ENCODE data around the gene SYNJ2. TPM values are rescaled to one million over a fixed set of nuclear protein-coding genes. Genes with fewer than 3 reads are reported as not detected.

SYNJ2 gene
- total and polyA plus RNA-seq, 5 experiments from 2014 or later, result 5.2 to 16.3 (median 8.5) TPM

- DNase-seq (peak in 1 of 10 donors; percentile 46), ATAC-seq (no peak)
- POLR2A ChIA-PET, result interaction anchor here (1.5 kb wide), 1 partner anchor 12 kb away, joined by 7 read pairs; no protein-coding TSS in a partner anchor
- Mint-ChIP-seq H3K4me3 (no peak overlapping the region), H3K4me1 (peaks cover 10 to 22% (median 17%) of the 10 kb centered on the region in 4 donors), H3K36me3 (peaks cover 3 to 33% (median 27%) of the 10 kb centered on the region in 3 donors), H3K27me3 (no peaks in the 10 kb centered on the region), H3K27ac (peak overlapping the region in 2 of 10 donors; percentile 31 to 43), H3K9me3 (peaks cover 0 to 5% (median 0%) of the 10 kb centered on the region in 9 donors)
Measured at GRCh38 chr6:158038291-158039177, 56.9 kb downstream of the SYNJ2 start.

- Mint-ChIP-seq H3K9me3 (peaks cover 0 to 5% (median 0%) of the 10 kb centered on the region in 9 donors), H3K27me3 (no peaks in the 10 kb centered on the region), H3K36me3 (peaks cover 3 to 31% (median 26%) of the 10 kb centered on the region in 3 donors), H3K27ac (peak overlapping the region in 3 of 10 donors; percentile 17 to 74 (median 43)), H3K4me1 (peaks cover 13 to 21% (median 18%) of the 10 kb centered on the region in 4 donors), H3K4me3 (peak overlapping the region in 1 of 10 donors; percentile 41)
- peak in 1 of 10 donors; percentile 53 for DNase-seq
- POLR2A ChIA-PET, result interaction anchor here (1.5 kb wide), 1 partner anchor 13 kb away, joined by 7 read pairs; no protein-coding TSS in a partner anchor
- ATAC-seq, result no peak
Measured at GRCh38 chr6:158039178-158039557, 57.5 kb downstream of the SYNJ2 start.

GRCh38 chr6:158039571-158040050 is 57.9 kb downstream of the SYNJ2 start:
- peak in 1 of 10 donors; percentile 32 for DNase-seq
- Mint-ChIP-seq H3K36me3 (peaks cover 3 to 30% (median 24%) of the 10 kb centered on the region in 3 donors), H3K27ac (peak overlapping the region in 5 of 10 donors; percentile 17 to 84 (median 43)), H3K4me3 (peak overlapping the region in 1 of 10 donors; percentile 41), H3K27me3 (no peaks in the 10 kb centered on the region), H3K4me1 (peaks cover 14 to 22% (median 18%) of the 10 kb centered on the region in 4 donors), H3K9me3 (peaks cover 0 to 5% (median 0%) of the 10 kb centered on the region in 9 donors)
- ATAC-seq, result peak in 1 of 2 donors; percentile 32
- POLR2A ChIA-PET, result interaction anchor here (0.7 kb wide), 1 partner anchor 15 kb away, joined by 3 read pairs; no protein-coding TSS in a partner anchor

- H3K36me3 Mint-ChIP-seq, result peaks cover 3 to 27% (median 21%) of the 10 kb centered on the region in 3 donors
- ATAC-seq, result no peak
- POLR2A ChIA-PET, result interaction anchor here (0.7 kb wide), 1 partner anchor 14 kb away, joined by 3 read pairs; no protein-coding TSS in a partner anchor
Measured at GRCh38 chr6:158040051-158040803, 58.6 kb downstream of the SYNJ2 start.

GRCh38 chr6:158040804-158041347 is 59.2 kb downstream of the SYNJ2 start:
- POLR2A ChIA-PET, result no interaction called here
- Mint-ChIP-seq H3K27ac (peak overlapping the region in 5 of 10 donors; percentile 14 to 69 (median 27)), H3K4me1 (peaks cover 16 to 28% (median 24%) of the 10 kb centered on the region in 4 donors), H3K4me3 (no peak overlapping the region), H3K9me3 (peaks cover 0 to 5% (median 0%) of the 10 kb centered on the region in 9 donors), H3K36me3 (peaks cover 3 to 27% (median 17%) of the 10 kb centered on the region in 3 donors), H3K27me3 (no peaks in the 10 kb centered on the region)
- DNase-seq (peak in 1 of 10 donors; percentile 24), ATAC-seq (no peak)

More at GRCh38 chr6:158040051-158040803, 58.6 kb downstream of the SYNJ2 start:
- Mint-ChIP-seq H3K4me3 (peak overlapping the region in 1 of 10 donors; percentile 40), H3K4me1 (peaks cover 13 to 23% (median 19%) of the 10 kb centered on the region in 4 donors), H3K27me3 (no peaks in the 10 kb centered on the region), H3K9me3 (peaks cover 0 to 5% (median 0%) of the 10 kb centered on the region in 9 donors), H3K27ac (peak overlapping the region in 5 of 10 donors; percentile 14 to 84 (median 37))
- no peak for DNase-seq

- H3K27ac Mint-ChIP-seq, result peak overlapping the region in 2 of 10 donors; percentile 16 to 38
- POLR2A ChIA-PET, result no interaction called here
- DNase-seq, result no peak
- no peak for ATAC-seq
- no peak overlapping the region for H3K4me3 Mint-ChIP-seq
- H3K27me3 Mint-ChIP-seq, result no peaks in the 10 kb centered on the region
- peaks cover 17 to 32% (median 29%) of the 10 kb centered on the region in 4 donors for H3K4me1 Mint-ChIP-seq
- no peaks in the 10 kb centered on the region for H3K9me3 Mint-ChIP-seq
- peaks cover 0 to 22% (median 12%) of the 10 kb centered on the region in 3 donors for H3K36me3 Mint-ChIP-seq
Measured at GRCh38 chr6:158041370-158041769, 59.7 kb downstream of the SYNJ2 start.

GRCh38 chr6:158041788-158042187 is 60.1 kb downstream of the SYNJ2 start:
- peaks cover 0 to 20% (median 10%) of the 10 kb centered on the region in 3 donors for H3K36me3 Mint-ChIP-seq
- H3K4me1 Mint-ChIP-seq, result peaks cover 20 to 37% (median 33%) of the 10 kb centered on the region in 4 donors
- H3K27me3 Mint-ChIP-seq, result no peaks in the 10 kb centered on the region
- DNase-seq (peak in 1 of 10 donors; percentile 11), ATAC-seq (no peak)
- H3K9me3 Mint-ChIP-seq, result no peaks in the 10 kb centered on the region
- peak overlapping the region in 3 of 10 donors; percentile 16 to 44 (median 38) for H3K27ac Mint-ChIP-seq
- no peak overlapping the region for H3K4me3 Mint-ChIP-seq
- POLR2A ChIA-PET, result no interaction called here

- H3K36me3 Mint-ChIP-seq, result peaks cover 0 to 16% (median 10%) of the 10 kb centered on the region in 3 donors
- H3K9me3 Mint-ChIP-seq, result no peaks in the 10 kb centered on the region
- POLR2A ChIA-PET, result no interaction called here
- ATAC-seq, result no peak
- H3K27me3 Mint-ChIP-seq, result no peaks in the 10 kb centered on the region
- peak overlapping the region in 8 of 10 donors; percentile 3 to 46 (median 29) for H3K27ac Mint-ChIP-seq
- H3K4me3 Mint-ChIP-seq, result no peak overlapping the region
- peak in 1 of 10 donors; percentile 10 for DNase-seq
- peaks cover 25 to 42% (median 38%) of the 10 kb centered on the region in 4 donors for H3K4me1 Mint-ChIP-seq
Measured at GRCh38 chr6:158042245-158042798, 60.7 kb downstream of the SYNJ2 start.

GRCh38 chr6:158043008-158043407 is 61.3 kb downstream of the SYNJ2 start:
- Mint-ChIP-seq H3K4me3 (no peak overlapping the region), H3K4me1 (peaks cover 27 to 47% (median 43%) of the 10 kb centered on the region in 4 donors), H3K36me3 (peaks cover 0 to 16% (median 8%) of the 10 kb centered on the region in 3 donors), H3K9me3 (no peaks in the 10 kb centered on the region), H3K27ac (peak overlapping the region in 4 of 10 donors; percentile 25 to 79 (median 66)), H3K27me3 (no peaks in the 10 kb centered on the region)
- POLR2A ChIA-PET, result no interaction called here
- no peak for ATAC-seq
- DNase-seq, result peak in 1 of 10 donors; percentile 42

GRCh38 chr6:158043586-158044524 is 62.2 kb downstream of the SYNJ2 start:
- POLR2A ChIA-PET, result no interaction called here
- H3K27ac Mint-ChIP-seq, result peak overlapping the region in 7 of 10 donors; percentile 17 to 75 (median 59)
- no peaks in the 10 kb centered on the region for H3K27me3 Mint-ChIP-seq
- DNase-seq, result peak in 1 of 10 donors; percentile 50
- H3K9me3 Mint-ChIP-seq, result no peaks in the 10 kb centered on the region
- peaks cover 28 to 47% (median 43%) of the 10 kb centered on the region in 4 donors for H3K4me1 Mint-ChIP-seq
- H3K36me3 Mint-ChIP-seq, result peaks cover 0 to 16% (median 6%) of the 10 kb centered on the region in 3 donors
- no peak overlapping the region for H3K4me3 Mint-ChIP-seq
- no peak for ATAC-seq
